Neural progenitor cell (in vitro differentiated cells): ENCODE measurements around the gene HLA-DPB1. TPM values are rescaled to one million over a fixed set of nuclear protein-coding genes. Genes with fewer than 3 reads are reported as not detected.

Source experiments
- DNase-seq: peaks from one replicate; pipeline ENCODE4 v3.0.0-alpha.2; 2016; ENCODE audit warnings: low spot score
- H2AFZ ChIP-seq: fragments of 200-600 bp; sonication (generic); replicated peaks from 2 replicates; pipeline ENCODE4 v1.6.1; 2016; ENCODE audit warnings: antibody characterized with exemption
- H3F3A ChIP-seq: fragments of 200-600 bp; sonication (generic); 2 replicates; pipeline ENCODE4 v1.6.1; 2016; ENCODE audit warnings: antibody characterized with exemption, low read depth
- H3K27ac ChIP-seq: fragments of 200-600 bp; sonication (generic); 2 replicates; pipeline ENCODE4 v1.5.1; 2016; ENCODE audit warnings: mild to moderate bottlenecking
- H3K27me3 ChIP-seq: fragments of 200-600 bp; sonication (generic); 2 replicates; pipeline ENCODE4 v1.6.1; 2016; ENCODE audit warnings: mild to moderate bottlenecking, moderate library complexity
- H3K36me3 ChIP-seq: fragments of 200-600 bp; sonication (generic); 2 replicates; pipeline ENCODE4 v1.5.1; 2016
- H3K4me1 ChIP-seq: fragments of 200-600 bp; sonication (generic); 2 replicates; pipeline ENCODE4 v1.6.1; 2016; ENCODE audit warnings: mixed run types
- H3K4me2 ChIP-seq: fragments of 200-600 bp; sonication (generic); 2 replicates; pipeline ENCODE4 v1.6.1; 2016
- H3K4me3 ChIP-seq: fragments of 200-600 bp; sonication (generic); 2 replicates; pipeline ENCODE4 v1.5.1; 2016
- H3K79me2 ChIP-seq: fragments of 200-600 bp; sonication (generic); 2 replicates; pipeline ENCODE4 v1.6.1; 2016; ENCODE audit warnings: low read depth
- H3K9ac ChIP-seq: fragments of 200-600 bp; sonication (generic); 2 replicates; pipeline ENCODE4 v1.6.1; 2016
- H3K9me3 ChIP-seq: fragments of 200-600 bp; sonication (generic); 2 replicates; pipeline ENCODE4 v1.5.1; 2016; ENCODE audit warnings: low read depth
- H4K20me1 ChIP-seq: fragments of 200-600 bp; sonication (generic); 2 replicates; pipeline ENCODE4 v1.6.1; 2016; ENCODE audit warnings: low read depth
- H3K27ac Mint-ChIP-seq: 3 replicates; pipeline ENCODE4 v1.8.0; 2021; ENCODE audit warnings: mixed read lengths
- H3K27me3 Mint-ChIP-seq: 2 replicates; pipeline ENCODE4 v1.8.0; 2022; ENCODE audit warnings: low read depth, mild to moderate bottlenecking, inconsistent platforms, moderate library complexity, mixed read lengths; ENCODE audit not compliant: insufficient read depth
- H3K36me3 Mint-ChIP-seq: 3 replicates; pipeline ENCODE4 v1.8.0; 2021; ENCODE audit warnings: mixed read lengths
- H3K4me1 Mint-ChIP-seq: 3 replicates; pipeline ENCODE4 v1.8.0; 2021; ENCODE audit warnings: mixed read lengths
- H3K4me3 Mint-ChIP-seq: 3 replicates; pipeline ENCODE4 v1.8.0; 2021; ENCODE audit warnings: mild to moderate bottlenecking, moderate library complexity, mixed read lengths
- H3K9me3 Mint-ChIP-seq: 3 replicates; pipeline ENCODE4 v1.8.0; 2020; ENCODE audit warnings: mixed read lengths
- EZH2 ChIP-seq: fragments of 200-600 bp; sonication (generic); IDR thresholded peaks from 2 replicates; pipeline ENCODE4 v1.6.1; 2017; ENCODE audit warnings: antibody characterized with exemption, mild to moderate bottlenecking, moderate library complexity
- EZH2phosphoT487 ChIP-seq: fragments of 200-600 bp; sonication (generic); IDR thresholded peaks from 2 replicates; pipeline ENCODE4 v1.6.1; 2017; ENCODE audit warnings: antibody characterized with exemption
- total RNA-seq: library from RNA; depleted of rRNA; stranded (reverse); fragments of >200 nt; gene quantifications from 2 replicates; pipeline ENCODE4 v1.2.3, GENCODE V29; 2015; ENCODE audit warnings: low replicate concordance
- TF ChIP-seq, protein P1 (sequence below): fragments of 200-600 bp; sonication (generic); IDR thresholded peaks from 2 replicates; pipeline ENCODE4 v1.5.1; 2017; ENCODE audit warnings: antibody characterized with exemption, mild to moderate bottlenecking

The HLA-DPB1 gene
- total RNA-seq, 1 donor from 2014 or later, result 8.0 TPM

DNA sequence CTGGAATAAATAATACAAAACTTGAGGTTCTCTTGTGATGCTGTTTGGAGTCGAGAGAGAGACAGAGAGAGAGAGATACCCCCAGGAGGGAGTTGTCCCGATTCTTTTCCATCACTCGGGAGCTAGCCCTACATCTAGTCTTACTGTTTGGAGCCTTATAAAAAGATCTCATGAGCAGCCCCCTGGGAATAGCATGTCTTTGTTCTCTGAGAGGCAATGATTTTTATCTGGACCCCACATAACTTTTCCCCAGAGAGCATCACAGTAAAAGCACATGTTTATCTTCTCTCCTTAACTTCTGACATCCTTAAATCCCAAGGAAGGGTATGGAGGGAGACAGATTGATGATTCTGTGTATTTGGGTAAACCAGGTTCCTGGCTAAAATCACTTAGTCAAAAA is 45.5 kb upstream of the HLA-DPB1 start:
- no peak overlapping the region for H3K27ac Mint-ChIP-seq
- Histone ChIP-seq H3K9ac (no peak overlapping the region), H3K9me3 (no peaks in the 10 kb centered on the region)

GRCh38 chr6:33034554-33034953 is 41.2 kb upstream of the HLA-DPB1 start:
- Mint-ChIP-seq H3K9me3 (peaks cover 3% of the 10 kb centered on the region), H3K27me3 (peaks cover 8% of the 10 kb centered on the region), H3K36me3 (peaks cover 2% of the 10 kb centered on the region), H3K4me3 (no peak overlapping the region), H3K27ac (no peak overlapping the region), H3K4me1 (no peaks in the 10 kb centered on the region)
- no peaks in the 10 kb centered on the region for H3K4me1 ChIP-seq
- no peak overlapping the region for H3K4me2 ChIP-seq
- H3K9me3 ChIP-seq, result no peaks in the 10 kb centered on the region
- H3K9ac ChIP-seq, result no peak overlapping the region
- H3F3A ChIP-seq, result no peaks in the 10 kb centered on the region
- no peak overlapping the region for H2AFZ ChIP-seq
- no peaks in the 10 kb centered on the region for H3K36me3 ChIP-seq
- no peak overlapping the region for H3K4me3 ChIP-seq
- no peak for TF ChIP-seq EZH2phosphoT487
- no peak for TF ChIP-seq EZH2
- TF ChIP-seq, protein P1, sequence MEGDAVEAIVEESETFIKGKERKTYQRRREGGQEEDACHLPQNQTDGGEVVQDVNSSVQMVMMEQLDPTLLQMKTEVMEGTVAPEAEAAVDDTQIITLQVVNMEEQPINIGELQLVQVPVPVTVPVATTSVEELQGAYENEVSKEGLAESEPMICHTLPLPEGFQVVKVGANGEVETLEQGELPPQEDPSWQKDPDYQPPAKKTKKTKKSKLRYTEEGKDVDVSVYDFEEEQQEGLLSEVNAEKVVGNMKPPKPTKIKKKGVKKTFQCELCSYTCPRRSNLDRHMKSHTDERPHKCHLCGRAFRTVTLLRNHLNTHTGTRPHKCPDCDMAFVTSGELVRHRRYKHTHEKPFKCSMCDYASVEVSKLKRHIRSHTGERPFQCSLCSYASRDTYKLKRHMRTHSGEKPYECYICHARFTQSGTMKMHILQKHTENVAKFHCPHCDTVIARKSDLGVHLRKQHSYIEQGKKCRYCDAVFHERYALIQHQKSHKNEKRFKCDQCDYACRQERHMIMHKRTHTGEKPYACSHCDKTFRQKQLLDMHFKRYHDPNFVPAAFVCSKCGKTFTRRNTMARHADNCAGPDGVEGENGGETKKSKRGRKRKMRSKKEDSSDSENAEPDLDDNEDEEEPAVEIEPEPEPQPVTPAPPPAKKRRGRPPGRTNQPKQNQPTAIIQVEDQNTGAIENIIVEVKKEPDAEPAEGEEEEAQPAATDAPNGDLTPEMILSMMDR, result no peak
- no peaks in the 10 kb centered on the region for H3K79me2 ChIP-seq
- H3K27me3 ChIP-seq, result peaks cover 9% of the 10 kb centered on the region
- DNase-seq, result no peak
- H3K27ac ChIP-seq, result no peak overlapping the region
- H4K20me1 ChIP-seq, result no peaks in the 10 kb centered on the region

More for the DNA sequence above, 45.5 kb upstream of the HLA-DPB1 start:
- Histone ChIP-seq H3F3A (no peaks in the 10 kb centered on the region), H3K36me3 (no peaks in the 10 kb centered on the region), H3K4me3 (no peak overlapping the region), H3K27me3 (peaks cover 14% of the 10 kb centered on the region), H3K79me2 (no peaks in the 10 kb centered on the region), H3K27ac (no peak overlapping the region), H3K4me1 (no peaks in the 10 kb centered on the region), H3K4me2 (no peak overlapping the region), H2AFZ (no peak overlapping the region), H4K20me1 (no peaks in the 10 kb centered on the region)
- no peaks in the 10 kb centered on the region for H3K4me1 Mint-ChIP-seq
- H3K27me3 Mint-ChIP-seq, result peaks cover 2% of the 10 kb centered on the region
- TF ChIP-seq EZH2phosphoT487 (no peak), EZH2 (no peak)
- TF ChIP-seq, protein P1, result no peak
- peaks cover 3% of the 10 kb centered on the region for H3K9me3 Mint-ChIP-seq
- no peak overlapping the region for H3K4me3 Mint-ChIP-seq
- no peak for DNase-seq
- peaks cover 2% of the 10 kb centered on the region for H3K36me3 Mint-ChIP-seq

GRCh38 chr6:33036535-33036934 is 39.3 kb upstream of the HLA-DPB1 start:
- H3K4me2 ChIP-seq, result no peak overlapping the region
- Mint-ChIP-seq H3K27me3 (peaks cover 6% of the 10 kb centered on the region), H3K4me3 (no peak overlapping the region), H3K27ac (no peak overlapping the region), H3K36me3 (peaks cover 2% of the 10 kb centered on the region), H3K4me1 (no peaks in the 10 kb centered on the region), H3K9me3 (peaks cover 3% of the 10 kb centered on the region)
- H3K27ac ChIP-seq, result no peak overlapping the region
- no peak overlapping the region for H2AFZ ChIP-seq
- no peaks in the 10 kb centered on the region for H4K20me1 ChIP-seq
- TF ChIP-seq EZH2, result no peak
- TF ChIP-seq, protein P1, result no peak
- TF ChIP-seq EZH2phosphoT487, result no peak
- no peaks in the 10 kb centered on the region for H3K9me3 ChIP-seq
- H3K4me1 ChIP-seq, result no peaks in the 10 kb centered on the region
- no peak for DNase-seq
- no peaks in the 10 kb centered on the region for H3K79me2 ChIP-seq
- no peaks in the 10 kb centered on the region for H3K36me3 ChIP-seq
- H3K9ac ChIP-seq, result no peak overlapping the region
- no peak overlapping the region for H3K4me3 ChIP-seq
- peaks cover 12% of the 10 kb centered on the region for H3K27me3 ChIP-seq
- H3F3A ChIP-seq, result no peaks in the 10 kb centered on the region
